SU-DHL-6 (cell line): ENCODE results near the gene DGKB.

Source experiments
- EZH2phosphoT487 ChIP-seq: fragments of 200-600 bp; sonication (generic), shearing (Covaris generic); conservative IDR thresholded peaks from 2 replicates; pipeline ENCODE4 v1.6.1; 2018; ENCODE audit warnings: mild to moderate bottlenecking, antibody characterized with exemption, low read length, moderate library complexity, mixed read lengths
- TF ChIP-seq, protein P1 (sequence below): fragments of 200-600 bp; sonication (generic); IDR thresholded peaks from one replicate; pipeline ENCODE4 v1.5.1; 2017; ENCODE audit warnings: antibody characterized with exemption, mild to moderate bottlenecking, low read length, moderate library complexity; ENCODE audit not compliant: insufficient read depth, poor library complexity, severe bottlenecking

DNA sequence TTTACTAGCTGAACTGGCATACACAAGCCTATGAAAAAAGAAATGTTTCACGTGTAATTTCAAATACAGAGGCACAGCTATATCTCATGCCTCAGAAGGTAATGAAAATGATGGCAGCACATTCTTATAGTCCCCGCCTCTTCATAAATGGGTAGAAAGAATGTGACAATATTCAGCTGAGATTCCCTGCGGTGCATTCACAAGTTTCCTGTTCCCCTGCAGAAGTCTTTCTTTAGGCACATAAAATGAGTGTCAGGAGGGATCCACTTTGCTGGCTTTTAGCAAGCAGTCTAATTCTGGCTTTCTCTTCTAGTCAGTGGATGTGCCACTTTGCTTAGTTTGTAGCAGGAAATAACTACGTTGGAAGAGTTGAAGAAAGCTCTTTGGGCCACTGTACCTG is 56.1 kb downstream of the DGKB start:
- TF ChIP-seq, protein P1, sequence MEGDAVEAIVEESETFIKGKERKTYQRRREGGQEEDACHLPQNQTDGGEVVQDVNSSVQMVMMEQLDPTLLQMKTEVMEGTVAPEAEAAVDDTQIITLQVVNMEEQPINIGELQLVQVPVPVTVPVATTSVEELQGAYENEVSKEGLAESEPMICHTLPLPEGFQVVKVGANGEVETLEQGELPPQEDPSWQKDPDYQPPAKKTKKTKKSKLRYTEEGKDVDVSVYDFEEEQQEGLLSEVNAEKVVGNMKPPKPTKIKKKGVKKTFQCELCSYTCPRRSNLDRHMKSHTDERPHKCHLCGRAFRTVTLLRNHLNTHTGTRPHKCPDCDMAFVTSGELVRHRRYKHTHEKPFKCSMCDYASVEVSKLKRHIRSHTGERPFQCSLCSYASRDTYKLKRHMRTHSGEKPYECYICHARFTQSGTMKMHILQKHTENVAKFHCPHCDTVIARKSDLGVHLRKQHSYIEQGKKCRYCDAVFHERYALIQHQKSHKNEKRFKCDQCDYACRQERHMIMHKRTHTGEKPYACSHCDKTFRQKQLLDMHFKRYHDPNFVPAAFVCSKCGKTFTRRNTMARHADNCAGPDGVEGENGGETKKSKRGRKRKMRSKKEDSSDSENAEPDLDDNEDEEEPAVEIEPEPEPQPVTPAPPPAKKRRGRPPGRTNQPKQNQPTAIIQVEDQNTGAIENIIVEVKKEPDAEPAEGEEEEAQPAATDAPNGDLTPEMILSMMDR, result no peak
- TF ChIP-seq EZH2phosphoT487, result no peak
